Loucy (cell line): ENCODE results near the gene OR8D2.

Source experiments
- H2AFZ ChIP-seq: fragments of 200-600 bp; sonication (generic); 2 replicates; pipeline ENCODE4 v1.6.0; 2016; ENCODE audit warnings: antibody characterized with exemption, mild to moderate bottlenecking, low read length, moderate library complexity
- H3F3A ChIP-seq: fragments of 200-600 bp; 2 replicates; pipeline ENCODE4 v1.6.0; 2016; ENCODE audit warnings: antibody characterized with exemption, low read depth, mild to moderate bottlenecking
- H3K27me3 ChIP-seq: fragments of 200-600 bp; sonication (generic); 2 replicates; pipeline ENCODE4 v1.6.1; 2014; ENCODE audit warnings: low read length, mild to moderate bottlenecking; ENCODE audit not compliant: insufficient read depth, poor library complexity, severe bottlenecking
- H3K36me3 ChIP-seq: fragments of 200-600 bp; sonication (generic); 2 replicates; pipeline ENCODE4 v1.6.1; 2016; ENCODE audit warnings: low read length; ENCODE audit not compliant: insufficient read depth
- H3K4me1 ChIP-seq: fragments of 200-600 bp; sonication (generic); 2 replicates; pipeline ENCODE4 v1.5.1; 2014; ENCODE audit warnings: low read length, mild to moderate bottlenecking; ENCODE audit not compliant: insufficient read depth, poor library complexity, severe bottlenecking
- H3K4me2 ChIP-seq: fragments of 200-600 bp; sonication (generic); 2 replicates; pipeline ENCODE4 v1.6.0; 2014; ENCODE audit warnings: antibody characterized with exemption, low read length, low read depth, mild to moderate bottlenecking; ENCODE audit not compliant: poor library complexity, severe bottlenecking
- H3K4me3 ChIP-seq: fragments of 200-600 bp; sonication (generic); 2 replicates; pipeline ENCODE4 v1.5.1; 2014; ENCODE audit warnings: low read length, mild to moderate bottlenecking, mixed read lengths; ENCODE audit not compliant: poor library complexity, severe bottlenecking
- H3K79me2 ChIP-seq: fragments of 200-600 bp; sonication (generic); 2 replicates; pipeline ENCODE4 v1.6.1; 2014; ENCODE audit warnings: low read length; ENCODE audit not compliant: insufficient read depth
- H3K9ac ChIP-seq: fragments of 200-600 bp; sonication (generic); 2 replicates; pipeline ENCODE4 v1.6.0; 2014; ENCODE audit warnings: mild to moderate bottlenecking, low read depth, low read length, moderate library complexity; ENCODE audit not compliant: poor library complexity, severe bottlenecking
- H3K9me2 ChIP-seq: fragments of 200-600 bp; sonication (generic); replicated peaks from 2 replicates; pipeline ENCODE4 v1.6.1; 2016; ENCODE audit warnings: low read depth, low read length, mixed read lengths
- H3K9me3 ChIP-seq: fragments of 200-600 bp; sonication (generic); 2 replicates; pipeline ENCODE4 v1.6.1; 2014; ENCODE audit warnings: mild to moderate bottlenecking, antibody characterized with exemption, low read length, low read depth; ENCODE audit not compliant: insufficient read depth
- H4K20me1 ChIP-seq: fragments of 200-600 bp; sonication (generic); 2 replicates; pipeline ENCODE4 v1.6.0; 2014; ENCODE audit warnings: antibody characterized with exemption, low read length, mild to moderate bottlenecking; ENCODE audit not compliant: insufficient read depth, poor library complexity, severe bottlenecking
- EZH2phosphoT487 ChIP-seq: fragments of 200-600 bp; IDR thresholded peaks from 2 replicates; pipeline ENCODE4 v1.6.1; 2018; ENCODE audit warnings: antibody characterized with exemption, mild to moderate bottlenecking, moderate library complexity, borderline replicate concordance
- TF ChIP-seq, protein P1 (sequence below): fragments of 200-600 bp; sonication (generic); conservative IDR thresholded peaks from 2 replicates; pipeline ENCODE4 v1.5.1; 2014; ENCODE audit warnings: mild to moderate bottlenecking, antibody characterized with exemption, low read length

OR8D2 gene

DNA sequence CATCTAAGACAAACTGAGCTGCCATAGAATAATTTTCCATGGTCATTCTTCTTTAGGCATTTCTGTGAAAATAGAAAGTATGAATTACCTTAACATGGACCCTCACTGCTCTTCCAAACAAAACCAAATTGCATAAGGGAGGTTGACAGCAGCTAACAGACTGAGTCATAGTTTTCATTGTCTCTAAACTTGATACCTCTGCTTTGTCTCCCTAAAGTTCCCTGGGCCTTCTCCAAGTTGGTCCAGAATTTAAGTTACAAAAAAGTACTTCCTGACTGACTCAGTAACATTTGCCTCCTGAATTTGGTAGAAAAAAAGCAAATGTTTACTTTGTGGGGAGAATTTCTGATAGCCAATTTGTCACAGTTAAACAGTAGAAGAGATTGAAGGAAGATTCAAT lies 9.3 kb downstream of the OR8D2 start:
- Histone ChIP-seq H3K4me1 (no peaks in the 10 kb centered on the region), H3K9ac (no peak overlapping the region), H3K4me2 (no peak overlapping the region), H2AFZ (no peak overlapping the region), H3K79me2 (no peaks in the 10 kb centered on the region), H3K27me3 (no peaks in the 10 kb centered on the region), H3K9me3 (no peaks in the 10 kb centered on the region), H3F3A (no peaks in the 10 kb centered on the region), H3K36me3 (no peaks in the 10 kb centered on the region), H4K20me1 (no peaks in the 10 kb centered on the region), H3K4me3 (no peak overlapping the region), H3K9me2 (no peaks in the 10 kb centered on the region)
- TF ChIP-seq, protein P1, sequence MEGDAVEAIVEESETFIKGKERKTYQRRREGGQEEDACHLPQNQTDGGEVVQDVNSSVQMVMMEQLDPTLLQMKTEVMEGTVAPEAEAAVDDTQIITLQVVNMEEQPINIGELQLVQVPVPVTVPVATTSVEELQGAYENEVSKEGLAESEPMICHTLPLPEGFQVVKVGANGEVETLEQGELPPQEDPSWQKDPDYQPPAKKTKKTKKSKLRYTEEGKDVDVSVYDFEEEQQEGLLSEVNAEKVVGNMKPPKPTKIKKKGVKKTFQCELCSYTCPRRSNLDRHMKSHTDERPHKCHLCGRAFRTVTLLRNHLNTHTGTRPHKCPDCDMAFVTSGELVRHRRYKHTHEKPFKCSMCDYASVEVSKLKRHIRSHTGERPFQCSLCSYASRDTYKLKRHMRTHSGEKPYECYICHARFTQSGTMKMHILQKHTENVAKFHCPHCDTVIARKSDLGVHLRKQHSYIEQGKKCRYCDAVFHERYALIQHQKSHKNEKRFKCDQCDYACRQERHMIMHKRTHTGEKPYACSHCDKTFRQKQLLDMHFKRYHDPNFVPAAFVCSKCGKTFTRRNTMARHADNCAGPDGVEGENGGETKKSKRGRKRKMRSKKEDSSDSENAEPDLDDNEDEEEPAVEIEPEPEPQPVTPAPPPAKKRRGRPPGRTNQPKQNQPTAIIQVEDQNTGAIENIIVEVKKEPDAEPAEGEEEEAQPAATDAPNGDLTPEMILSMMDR, result no peak
- no peak for TF ChIP-seq EZH2phosphoT487

DNA sequence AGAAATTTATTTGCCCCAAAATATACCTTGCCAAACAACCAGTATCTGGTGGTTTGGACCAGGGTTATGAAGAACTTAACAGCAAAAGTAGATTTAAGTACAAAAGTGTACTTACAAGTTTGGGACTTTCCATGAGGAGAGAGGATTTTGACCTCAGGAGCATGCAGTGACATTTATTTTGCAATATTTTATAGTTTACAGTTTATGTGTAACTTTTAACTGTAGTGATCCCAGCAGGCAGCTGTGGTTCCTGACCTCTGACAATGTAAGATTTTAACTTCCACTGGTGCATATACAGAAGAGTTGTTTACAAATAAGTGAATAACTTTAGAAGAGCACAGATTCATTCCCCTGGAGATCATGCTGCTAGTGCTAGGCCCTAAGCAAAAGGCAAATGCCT lies 12.9 kb downstream of the OR8D2 start:
- Histone ChIP-seq H3K9me3 (no peaks in the 10 kb centered on the region), H3K4me1 (no peaks in the 10 kb centered on the region), H3K4me3 (no peak overlapping the region), H3F3A (no peaks in the 10 kb centered on the region), H3K27me3 (no peaks in the 10 kb centered on the region), H3K9ac (no peak overlapping the region), H3K79me2 (no peaks in the 10 kb centered on the region), H3K4me2 (no peak overlapping the region), H3K36me3 (no peaks in the 10 kb centered on the region), H2AFZ (no peak overlapping the region), H4K20me1 (no peaks in the 10 kb centered on the region), H3K9me2 (no peaks in the 10 kb centered on the region)
- TF ChIP-seq EZH2phosphoT487, result no peak
- TF ChIP-seq, protein P1, result no peak

DNA sequence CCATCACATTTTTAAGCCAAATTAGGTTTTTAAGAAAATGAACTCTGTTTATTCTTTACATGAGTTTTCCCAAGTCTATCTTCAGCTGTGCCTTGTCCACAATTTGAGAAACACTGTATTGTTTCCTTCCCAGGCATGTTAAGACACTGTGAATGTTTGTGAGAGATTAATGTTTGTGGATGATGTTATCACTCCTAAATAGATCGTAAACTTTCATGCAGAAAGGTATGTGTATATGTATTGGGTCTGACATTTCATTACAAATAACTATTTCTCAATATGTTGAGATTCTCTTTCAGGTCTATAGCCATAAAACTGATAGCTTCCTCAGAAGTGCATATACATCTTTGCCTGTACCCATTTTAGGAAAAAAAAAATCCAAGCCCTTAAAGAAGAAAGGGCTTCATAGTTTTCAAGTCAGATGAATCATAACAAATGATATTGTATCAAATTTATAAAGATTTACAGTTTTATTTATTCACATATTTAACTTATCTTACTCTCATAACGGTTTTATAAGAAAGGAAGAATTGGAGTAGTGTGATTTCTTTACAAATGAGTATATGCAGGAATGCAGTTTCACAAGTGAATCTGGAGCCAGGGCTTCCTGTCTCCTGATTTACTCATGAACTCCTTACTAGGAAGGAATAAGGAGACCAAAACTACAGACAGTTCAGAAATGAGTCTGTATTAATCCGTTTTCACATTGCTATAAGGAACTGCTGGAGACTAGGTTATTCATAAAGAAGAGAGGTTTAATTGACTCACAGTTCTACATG lies 17.5 kb downstream of the OR8D2 start:
- H3K4me1 ChIP-seq, result no peaks in the 10 kb centered on the region
- TF ChIP-seq, protein P1, result no peak
- no peak for TF ChIP-seq EZH2phosphoT487
- no peaks in the 10 kb centered on the region for H3K27me3 ChIP-seq
- no peak overlapping the region for H3K9ac ChIP-seq
- H3K79me2 ChIP-seq, result no peaks in the 10 kb centered on the region
- H3K9me2 ChIP-seq, result no peaks in the 10 kb centered on the region
- H3K9me3 ChIP-seq, result no peaks in the 10 kb centered on the region
- no peaks in the 10 kb centered on the region for H3F3A ChIP-seq
- no peaks in the 10 kb centered on the region for H3K36me3 ChIP-seq
- H2AFZ ChIP-seq, result no peak overlapping the region
- H3K4me3 ChIP-seq, result no peak overlapping the region
- H4K20me1 ChIP-seq, result no peaks in the 10 kb centered on the region
- no peak overlapping the region for H3K4me2 ChIP-seq
